SK-N-SH treated with all-trans-retinoic acid at 6 μM for 48 hours (cell line): ENCODE results near the gene SEC31B.

Experiments used
- ATAC-seq: fragments of 200-7000 bp; cut with Tn5 transposase; 3 replicates; pipeline ENCODE4 v1.9.1; 2020; ENCODE audit warnings: mild to moderate bottlenecking, moderate library complexity
- ARNTL ChIP-seq: fragments of 450-650 bp; formaldehyde crosslinking; IDR thresholded peaks from 2 replicates; pipeline ENCODE4 v1.5.0; 2020; ENCODE audit warnings: low read depth, mild to moderate bottlenecking, moderate library complexity, borderline replicate concordance
- BACH2 ChIP-seq: fragments of 250-450 bp; sonication (Bioruptor Pico); IDR thresholded peaks from 2 replicates; pipeline ENCODE4 v1.9.0; 2021; ENCODE audit warnings: mild to moderate bottlenecking, borderline replicate concordance
- CREB5 ChIP-seq: fragments of 250-450 bp; sonication (Bioruptor Pico); IDR thresholded peaks from 2 replicates; pipeline ENCODE4 v1.5.1; 2020; ENCODE audit warnings: low read depth, mild to moderate bottlenecking, moderate library complexity
- CSDC2 ChIP-seq: fragments of 250-450 bp; sonication (Bioruptor Pico); IDR thresholded peaks from 2 replicates; pipeline ENCODE4 v1.5.0; 2020; ENCODE audit warnings: mild to moderate bottlenecking, moderate library complexity
- CSRNP3 ChIP-seq: fragments of 250-450 bp; sonication (Bioruptor Pico); IDR thresholded peaks from 2 replicates; pipeline ENCODE4 v1.5.1; 2021; ENCODE audit warnings: mild to moderate bottlenecking, moderate library complexity
- ESRRG ChIP-seq: fragments of 250-450 bp; sonication (Bioruptor Pico); IDR thresholded peaks from 2 replicates; pipeline ENCODE4 v1.6.1; 2021; ENCODE audit warnings: mild to moderate bottlenecking
- GLIS3 ChIP-seq: fragments of 250-450 bp; sonication (Bioruptor Pico); IDR thresholded peaks from 2 replicates; pipeline ENCODE4 v1.5.0; 2020; ENCODE audit warnings: mild to moderate bottlenecking, moderate library complexity
- ISL1 ChIP-seq: fragments of 250-450 bp; sonication (Bioruptor Pico); IDR thresholded peaks from 2 replicates; pipeline ENCODE4 v2.1.2; 2022; ENCODE audit warnings: mild to moderate bottlenecking, moderate library complexity
- OSR1 ChIP-seq: fragments of 250-450 bp; sonication (Bioruptor Pico); IDR thresholded peaks from 2 replicates; pipeline ENCODE4 v1.8.0; 2022; ENCODE audit warnings: moderate library complexity, mild to moderate bottlenecking, inconsistent platforms
- PATZ1 ChIP-seq: fragments of 250-450 bp; sonication (Bioruptor Pico); IDR thresholded peaks from 2 replicates; pipeline ENCODE4 v1.8.0; 2020; ENCODE audit warnings: mild to moderate bottlenecking, moderate library complexity, borderline replicate concordance
- PPARA ChIP-seq: fragments of 250-450 bp; sonication (Bioruptor Pico); IDR thresholded peaks from 2 replicates; pipeline ENCODE4 v1.5.0; 2020; ENCODE audit warnings: mild to moderate bottlenecking, borderline replicate concordance
- SNAI2 ChIP-seq: fragments of 250-450 bp; sonication (Bioruptor Pico); IDR thresholded peaks from 2 replicates; pipeline ENCODE4 v1.5.0; 2020; ENCODE audit warnings: mild to moderate bottlenecking, moderate library complexity
- TCF4 ChIP-seq: fragments of 250-450 bp; sonication (Bioruptor Pico); IDR thresholded peaks from 2 replicates; pipeline ENCODE4 v1.8.0; 2021; ENCODE audit warnings: mild to moderate bottlenecking, moderate library complexity, borderline replicate concordance
- TOX ChIP-seq: fragments of 250-450 bp; sonication (Bioruptor Pico); IDR thresholded peaks from 2 replicates; pipeline ENCODE4 v1.8.0; 2021; ENCODE audit warnings: mild to moderate bottlenecking, moderate library complexity, borderline replicate concordance
- ZFP3 ChIP-seq: fragments of 250-450 bp; sonication (Bioruptor Pico); IDR thresholded peaks from 2 replicates; pipeline ENCODE4 v1.5.0; 2020; ENCODE audit warnings: mild to moderate bottlenecking, moderate library complexity
- ZFP30 ChIP-seq: fragments of 450-650 bp; formaldehyde crosslinking; IDR thresholded peaks from 2 replicates; pipeline ENCODE4 v1.5.0; 2022; ENCODE audit warnings: mild to moderate bottlenecking, moderate library complexity
- ZNF565 ChIP-seq: fragments of 450-650 bp; formaldehyde crosslinking; conservative IDR thresholded peaks from 2 replicates; pipeline ENCODE4 v1.5.0; 2020; ENCODE audit warnings: low read depth, mild to moderate bottlenecking, moderate library complexity
- ZNF70 ChIP-seq: fragments of 450-650 bp; formaldehyde crosslinking; IDR thresholded peaks from 2 replicates; pipeline ENCODE4 v1.5.0; 2020; ENCODE audit warnings: mild to moderate bottlenecking, moderate library complexity
- ZNF8 ChIP-seq: fragments of 450-650 bp; formaldehyde crosslinking; IDR thresholded peaks from 2 replicates; pipeline ENCODE4 v1.5.0; 2020; ENCODE audit warnings: mild to moderate bottlenecking, moderate library complexity
- TF ChIP-seq, protein P1 (sequence below): fragments of 250-450 bp; sonication (Bioruptor Pico); IDR thresholded peaks from 2 replicates; pipeline ENCODE4 v1.8.0; 2021; ENCODE audit warnings: low read depth, mild to moderate bottlenecking, moderate library complexity, borderline replicate concordance
- TF ChIP-seq, protein P2 (sequence below): fragments of 250-450 bp; sonication (Bioruptor Pico); IDR thresholded peaks from 2 replicates; pipeline ENCODE4 v1.5.0; 2020; ENCODE audit warnings: mild to moderate bottlenecking, moderate library complexity

The SEC31B gene

DNA sequence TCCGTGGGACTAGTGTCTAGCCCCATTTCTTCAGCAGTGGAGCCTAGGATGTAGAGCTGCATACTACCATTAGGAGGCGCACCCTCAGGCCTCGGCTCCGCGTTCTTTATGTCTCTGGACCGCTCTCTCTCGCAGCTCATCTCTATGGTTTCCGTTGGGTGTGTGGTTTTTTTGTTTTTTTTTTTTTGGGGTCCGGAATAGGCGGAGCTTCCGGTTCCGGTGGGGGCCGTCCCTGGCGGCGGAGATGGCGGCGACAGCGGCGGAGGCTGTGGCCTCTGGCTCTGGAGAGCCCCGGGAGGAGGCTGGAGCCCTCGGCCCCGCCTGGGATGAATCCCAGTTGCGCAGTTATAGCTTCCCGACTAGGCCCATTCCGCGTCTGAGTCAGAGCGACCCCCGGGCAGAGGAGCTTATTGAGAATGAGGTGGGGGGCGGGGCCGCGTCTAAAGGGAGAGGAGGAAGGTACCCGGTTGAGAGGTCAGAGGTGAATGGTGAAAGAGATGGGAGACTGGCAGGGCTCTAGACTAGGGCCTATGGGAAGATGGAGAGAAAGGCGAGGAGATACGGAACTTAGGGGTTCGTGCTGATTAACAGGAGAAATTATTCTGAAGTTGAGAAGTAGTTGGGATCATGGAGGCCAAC lies 16.2 kb upstream of the SEC31B start, which contains the start of gene HIF1AN:
TSS of gene HIF1AN (plus strand) at position 229 of the 639 bp plus-strand sequence. CDS start at position 245, 16 bp downstream.
- peak; percentile 99 for ATAC-seq
- TF ChIP-seq ZNF70 (CRISPR knock-in tag) (no peak), TOX (CRISPR knock-in tag) (no peak), OSR1 (CRISPR knock-in tag) (no peak), PPARA (CRISPR knock-in tag) (no peak), BACH2 (CRISPR knock-in tag) (no peak), ESRRG (CRISPR knock-in tag) (no peak), ZFP30 (CRISPR knock-in tag) (no peak), TCF4 (no peak), ZNF565 (CRISPR knock-in tag) (no peak), ISL1 (CRISPR knock-in tag) (no peak), GLIS3 (CRISPR knock-in tag) (no peak), CSRNP3 (CRISPR knock-in tag) (no peak), ARNTL (CRISPR knock-in tag) (no peak), PATZ1 (no peak), ZFP3 (CRISPR knock-in tag) (no peak)
- TF ChIP-seq, protein P1, sequence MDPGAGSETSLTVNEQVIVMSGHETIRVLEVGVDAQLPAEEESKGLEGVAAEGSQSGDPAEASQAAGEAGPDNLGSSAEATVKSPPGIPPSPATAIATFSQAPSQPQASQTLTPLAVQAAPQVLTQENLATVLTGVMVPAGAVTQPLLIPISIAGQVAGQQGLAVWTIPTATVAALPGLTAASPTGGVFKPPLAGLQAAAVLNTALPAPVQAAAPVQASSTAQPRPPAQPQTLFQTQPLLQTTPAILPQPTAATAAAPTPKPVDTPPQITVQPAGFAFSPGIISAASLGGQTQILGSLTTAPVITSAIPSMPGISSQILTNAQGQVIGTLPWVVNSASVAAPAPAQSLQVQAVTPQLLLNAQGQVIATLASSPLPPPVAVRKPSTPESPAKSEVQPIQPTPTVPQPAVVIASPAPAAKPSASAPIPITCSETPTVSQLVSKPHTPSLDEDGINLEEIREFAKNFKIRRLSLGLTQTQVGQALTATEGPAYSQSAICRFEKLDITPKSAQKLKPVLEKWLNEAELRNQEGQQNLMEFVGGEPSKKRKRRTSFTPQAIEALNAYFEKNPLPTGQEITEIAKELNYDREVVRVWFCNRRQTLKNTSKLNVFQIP (CRISPR knock-in tag), result no peak

DNA sequence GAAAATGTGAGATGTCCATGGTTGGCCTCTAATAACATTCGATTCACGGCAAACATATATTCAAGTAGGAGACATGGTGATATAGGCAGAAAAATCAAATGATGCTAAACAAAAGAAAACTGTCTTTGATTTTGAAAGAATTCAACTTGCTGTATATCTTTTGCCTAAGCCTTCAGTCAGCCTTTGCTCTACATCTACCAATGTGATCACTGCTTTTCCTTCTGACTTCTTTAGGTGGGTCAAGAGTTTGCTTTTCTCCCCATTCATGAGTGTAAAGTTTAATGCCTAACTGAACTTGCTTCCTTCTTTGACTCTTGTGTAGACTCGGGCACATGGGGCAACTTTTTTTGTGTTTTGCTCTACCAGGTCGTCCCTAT lies 15.7 kb upstream of the SEC31B start:
- TF ChIP-seq CSRNP3 (CRISPR knock-in tag) (no peak), ZNF8 (CRISPR knock-in tag) (no peak)
- ATAC-seq, result peak; percentile 49

- no peak for ATAC-seq
- TF ChIP-seq PPARA (CRISPR knock-in tag) (no peak), TOX (CRISPR knock-in tag) (no peak), ZNF70 (CRISPR knock-in tag) (no peak), ZFP30 (CRISPR knock-in tag) (no peak), CREB5 (CRISPR knock-in tag) (no peak), ARNTL (CRISPR knock-in tag) (no peak), BACH2 (CRISPR knock-in tag) (no peak), TCF4 (no peak), CSDC2 (CRISPR knock-in tag) (no peak), SNAI2 (CRISPR knock-in tag) (no peak), ZNF8 (CRISPR knock-in tag) (no peak), CSRNP3 (CRISPR knock-in tag) (no peak), GLIS3 (CRISPR knock-in tag) (no peak)
- TF ChIP-seq, protein P1 (CRISPR knock-in tag), result no peak
- TF ChIP-seq, protein P2, sequence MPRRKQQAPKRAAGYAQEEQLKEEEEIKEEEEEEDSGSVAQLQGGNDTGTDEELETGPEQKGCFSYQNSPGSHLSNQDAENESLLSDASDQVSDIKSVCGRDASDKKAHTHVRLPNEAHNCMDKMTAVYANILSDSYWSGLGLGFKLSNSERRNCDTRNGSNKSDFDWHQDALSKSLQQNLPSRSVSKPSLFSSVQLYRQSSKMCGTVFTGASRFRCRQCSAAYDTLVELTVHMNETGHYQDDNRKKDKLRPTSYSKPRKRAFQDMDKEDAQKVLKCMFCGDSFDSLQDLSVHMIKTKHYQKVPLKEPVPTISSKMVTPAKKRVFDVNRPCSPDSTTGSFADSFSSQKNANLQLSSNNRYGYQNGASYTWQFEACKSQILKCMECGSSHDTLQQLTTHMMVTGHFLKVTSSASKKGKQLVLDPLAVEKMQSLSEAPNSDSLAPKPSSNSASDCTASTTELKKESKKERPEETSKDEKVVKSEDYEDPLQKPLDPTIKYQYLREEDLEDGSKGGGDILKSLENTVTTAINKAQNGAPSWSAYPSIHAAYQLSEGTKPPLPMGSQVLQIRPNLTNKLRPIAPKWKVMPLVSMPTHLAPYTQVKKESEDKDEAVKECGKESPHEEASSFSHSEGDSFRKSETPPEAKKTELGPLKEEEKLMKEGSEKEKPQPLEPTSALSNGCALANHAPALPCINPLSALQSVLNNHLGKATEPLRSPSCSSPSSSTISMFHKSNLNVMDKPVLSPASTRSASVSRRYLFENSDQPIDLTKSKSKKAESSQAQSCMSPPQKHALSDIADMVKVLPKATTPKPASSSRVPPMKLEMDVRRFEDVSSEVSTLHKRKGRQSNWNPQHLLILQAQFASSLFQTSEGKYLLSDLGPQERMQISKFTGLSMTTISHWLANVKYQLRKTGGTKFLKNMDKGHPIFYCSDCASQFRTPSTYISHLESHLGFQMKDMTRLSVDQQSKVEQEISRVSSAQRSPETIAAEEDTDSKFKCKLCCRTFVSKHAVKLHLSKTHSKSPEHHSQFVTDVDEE (CRISPR knock-in tag), result no peak
These were observed 15.1 kb upstream of the SEC31B start for GRCh38 chr10:100534726-100535125.
